Umbilical cord (tissue), 2 donors: ENCODE data around the gene DHX58. TPM values are rescaled to one million over a fixed set of nuclear protein-coding genes. Genes with fewer than 3 reads are reported as not detected.

ENCODE experiments used
- DNase-seq: peaks from one replicate; pipeline ENCODE4 v3.0.0-alpha.2; 2015; ENCODE audit warnings: low spot score
- total RNA-seq: library from RNA; depleted of rRNA; stranded (reverse); fragments of >200 nt; gene quantifications from one replicate; pipeline ENCODE4 v1.2.3, GENCODE V29; 2014; ENCODE audit warnings: low replicate concordance; ENCODE audit not compliant: insufficient read depth

The DHX58 gene
- total RNA-seq, 1 donor from 2014 or later, result 6.3 TPM

GRCh38 chr17:42055496-42055895 lies 57.0 kb downstream of the DHX58 start:
- no peak for DNase-seq

- no peak for DNase-seq
Observed at GRCh38 chr17:42055027-42055426, 57.5 kb downstream of the DHX58 start.

- DNase-seq, result no peak
Observed at GRCh38 chr17:42053731-42054500, 58.6 kb downstream of the DHX58 start.

- DNase-seq, result no peak
Observed at GRCh38 chr17:42052346-42052877, 60.1 kb downstream of the DHX58 start.

GRCh38 chr17:42051645-42052044 lies 60.9 kb downstream of the DHX58 start:
- DNase-seq, result no peak

Other genes with a start within 250 kb of the DHX58 start
- gene KLHL11, start 247.3 kb downstream of the DHX58 start, total RNA-seq, result 31.5 TPM
- gene ACLY, start 193.8 kb downstream of the DHX58 start, total RNA-seq, result 66.2 TPM
- gene ODAD4, start 182.1 kb downstream of the DHX58 start, total RNA-seq, result not detected
- gene CNP, start 145.9 kb downstream of the DHX58 start, total RNA-seq, result 28.6 TPM
- gene DNAJC7, start 95.3 kb downstream of the DHX58 start, total RNA-seq, result 60.9 TPM
- gene NKIRAS2, start 92.6 kb downstream of the DHX58 start, total RNA-seq, result 41.2 TPM
- gene C17orf113, start 62.1 kb downstream of the DHX58 start, total RNA-seq, result 1.2 TPM
- 1.2 TPM for gene ZNF385C, start 14.2 kb downstream of the DHX58 start, total RNA-seq
- gene KAT2A, start 8.7 kb upstream of the DHX58 start, total RNA-seq, result 9.1 TPM
- gene HSPB9, start 10.1 kb upstream of the DHX58 start, total RNA-seq, result not detected
- 27.7 TPM for gene RAB5C, start 42.3 kb upstream of the DHX58 start, total RNA-seq
- gene KCNH4, start 68.4 kb upstream of the DHX58 start, total RNA-seq, result not detected
- gene HCRT, start 72.7 kb upstream of the DHX58 start, total RNA-seq, result not detected
- gene GHDC, start 81.8 kb upstream of the DHX58 start, total RNA-seq, result 7.5 TPM
- 51.8 TPM for gene STAT5B, start 163.7 kb upstream of the DHX58 start, total RNA-seq
- gene STAT5A, start 175.8 kb upstream of the DHX58 start, total RNA-seq, result 66.7 TPM